ENCODE measurements around the gene MVB12B. TPM values are rescaled to one million over a fixed set of nuclear protein-coding genes. Genes with fewer than 3 reads are reported as not detected.

Gene MVB12B
- total RNA-seq, 1 experiment from 2014 or later: not detected

DNA sequence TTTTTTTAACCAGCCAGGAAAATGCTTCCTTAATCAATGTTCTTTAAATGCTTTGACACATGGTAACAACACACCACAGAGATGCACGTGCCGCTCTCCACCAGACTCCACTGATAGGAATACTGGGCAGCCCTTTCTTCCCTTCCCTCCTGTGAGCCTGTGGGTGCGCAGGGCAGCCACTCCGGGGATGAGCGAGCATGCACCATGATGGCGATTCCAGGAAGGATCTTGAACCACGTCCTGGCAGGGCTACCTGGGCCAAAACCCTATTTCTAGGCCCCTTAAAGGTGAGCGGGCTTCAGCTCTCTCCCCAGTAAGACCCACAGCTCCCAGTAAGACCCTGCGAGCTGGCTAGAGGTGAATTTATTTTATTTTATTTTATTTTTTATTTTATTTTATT is 128.2 kb downstream of the MVB12B start:
- Histone ChIP-seq H2AFZ (ENCODE audit: low read length) (no peak overlapping the region), H3K4me3 (ENCODE audit: low read length) (no peak overlapping the region), H3K9me3 (ENCODE audit: low read length) (no peaks in the 10 kb centered on the region), H4K20me1 (ENCODE audit: insufficient read depth, low read depth, low read length) (no peaks in the 10 kb centered on the region), H3K9me2 (replicated peaks; ENCODE audit: insufficient read depth, low read length) (no peaks in the 10 kb centered on the region), H3K79me2 (ENCODE audit: low read length) (no peaks in the 10 kb centered on the region), H3K27ac (ENCODE audit: low read length) (no peak overlapping the region), H3K36me3 (ENCODE audit: insufficient read depth, low read length) (no peaks in the 10 kb centered on the region), H3K27me3 (ENCODE audit: low read length) (no peaks in the 10 kb centered on the region; the same call in 1 of the 2 replicates), H3K4me1 (ENCODE audit: low read length) (no peaks in the 10 kb centered on the region), H3K4me2 (ENCODE audit: low read depth, low read length, poor library complexity, severe bottlenecking) (no peak overlapping the region), H3K9ac (ENCODE audit: low read length) (no peak overlapping the region)
- no peak for DNase-seq

GRCh38 chr9:126456441-126457174 is 130.0 kb downstream of the MVB12B start:
- Histone ChIP-seq H3K79me2 (ENCODE audit: low read length) (no peaks in the 10 kb centered on the region), H3K9me3 (ENCODE audit: low read length) (no peaks in the 10 kb centered on the region), H3K4me2 (ENCODE audit: low read depth, low read length, poor library complexity, severe bottlenecking) (no peak overlapping the region), H3K27ac (ENCODE audit: low read length) (no peak overlapping the region), H3K36me3 (ENCODE audit: insufficient read depth, low read length) (no peaks in the 10 kb centered on the region), H3K4me3 (ENCODE audit: low read length) (no peak overlapping the region), H3K9me2 (replicated peaks; ENCODE audit: insufficient read depth, low read length) (no peaks in the 10 kb centered on the region), H3K4me1 (ENCODE audit: low read length) (no peaks in the 10 kb centered on the region), H4K20me1 (ENCODE audit: insufficient read depth, low read depth, low read length) (no peaks in the 10 kb centered on the region), H2AFZ (ENCODE audit: low read length) (no peak overlapping the region), H3K27me3 (ENCODE audit: low read length) (no peaks in the 10 kb centered on the region), H3K9ac (ENCODE audit: low read length) (no peak overlapping the region)
- DNase-seq: no peak

DNA sequence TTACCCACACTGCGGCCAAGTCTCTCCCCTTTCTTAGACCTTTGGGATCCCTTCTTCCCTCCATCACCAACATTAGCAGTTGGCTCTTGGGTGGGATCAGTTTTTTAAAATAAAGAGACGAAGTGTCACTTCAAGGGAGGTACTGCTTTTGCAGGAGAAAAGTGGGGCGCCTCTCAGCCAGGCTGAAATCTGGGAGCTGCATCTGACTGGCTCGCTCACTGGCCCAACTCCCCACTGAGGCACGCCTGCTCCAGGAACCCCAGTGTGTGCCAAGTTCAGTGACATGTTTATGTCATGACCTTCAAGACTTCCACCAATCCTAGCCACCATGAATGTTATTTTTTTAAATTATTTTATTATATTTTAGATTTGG is 130.5 kb downstream of the MVB12B start:
- Histone ChIP-seq H3K79me2 (ENCODE audit: low read length) (no peaks in the 10 kb centered on the region), H4K20me1 (ENCODE audit: insufficient read depth, low read depth, low read length) (no peaks in the 10 kb centered on the region), H3K27ac (ENCODE audit: low read length) (no peak overlapping the region), H3K4me1 (ENCODE audit: low read length) (no peaks in the 10 kb centered on the region), H3K9ac (ENCODE audit: low read length) (no peak overlapping the region), H3K9me2 (replicated peaks; ENCODE audit: insufficient read depth, low read length) (no peaks in the 10 kb centered on the region), H3K4me3 (ENCODE audit: low read length) (no peak overlapping the region), H2AFZ (ENCODE audit: low read length) (no peak overlapping the region), H3K9me3 (ENCODE audit: low read length) (no peaks in the 10 kb centered on the region), H3K27me3 (ENCODE audit: low read length) (no peaks in the 10 kb centered on the region), H3K4me2 (ENCODE audit: low read depth, low read length, poor library complexity, severe bottlenecking) (no peak overlapping the region), H3K36me3 (ENCODE audit: insufficient read depth, low read length) (no peaks in the 10 kb centered on the region)
- no peak for DNase-seq

GRCh38 chr9:126457890-126458289 is 131.3 kb downstream of the MVB12B start:
- H3K9me3 ChIP-seq (ENCODE audit: low read length): no peaks in the 10 kb centered on the region
- DNase-seq: no peak
- no peak overlapping the region for H2AFZ ChIP-seq (ENCODE audit: low read length)
- no peak overlapping the region for H3K4me2 ChIP-seq (ENCODE audit: low read depth, low read length, poor library complexity, severe bottlenecking)
- no peak overlapping the region for H3K4me3 ChIP-seq (ENCODE audit: low read length)
- H3K4me1 ChIP-seq (ENCODE audit: low read length): no peaks in the 10 kb centered on the region
- H3K9ac ChIP-seq (ENCODE audit: low read length): no peak overlapping the region
- H3K27me3 ChIP-seq (ENCODE audit: low read length): no peaks in the 10 kb centered on the region
- H3K9me2 ChIP-seq (replicated peaks; ENCODE audit: insufficient read depth, low read length): no peaks in the 10 kb centered on the region
- no peaks in the 10 kb centered on the region for H3K79me2 ChIP-seq (ENCODE audit: low read length)
- no peaks in the 10 kb centered on the region for H3K36me3 ChIP-seq (ENCODE audit: insufficient read depth, low read length)
- H3K27ac ChIP-seq (ENCODE audit: low read length): no peak overlapping the region
- no peaks in the 10 kb centered on the region for H4K20me1 ChIP-seq (ENCODE audit: insufficient read depth, low read depth, low read length)

- no peak overlapping the region for H2AFZ ChIP-seq (ENCODE audit: low read length)
- no peaks in the 10 kb centered on the region for H4K20me1 ChIP-seq (ENCODE audit: insufficient read depth, low read depth, low read length)
- DNase-seq: no peak
- no peaks in the 10 kb centered on the region for H3K4me1 ChIP-seq (ENCODE audit: low read length)
- no peaks in the 10 kb centered on the region for H3K36me3 ChIP-seq (ENCODE audit: insufficient read depth, low read length)
- H3K27me3 ChIP-seq (ENCODE audit: low read length): no peaks in the 10 kb centered on the region
- no peaks in the 10 kb centered on the region for H3K9me3 ChIP-seq (ENCODE audit: low read length)
- H3K79me2 ChIP-seq (ENCODE audit: low read length): no peaks in the 10 kb centered on the region
- no peak overlapping the region for H3K27ac ChIP-seq (ENCODE audit: low read length)
- no peaks in the 10 kb centered on the region for H3K9me2 ChIP-seq (replicated peaks; ENCODE audit: insufficient read depth, low read length)
- no peak overlapping the region for H3K4me3 ChIP-seq (ENCODE audit: low read length)
- no peak overlapping the region for H3K4me2 ChIP-seq (ENCODE audit: low read depth, low read length, poor library complexity, severe bottlenecking)
- H3K9ac ChIP-seq (ENCODE audit: low read length): no peak overlapping the region
Measured at GRCh38 chr9:126459126-126459525, 132.5 kb downstream of the MVB12B start.

GRCh38 chr9:126459546-126459945 is 132.9 kb downstream of the MVB12B start:
- no peaks in the 10 kb centered on the region for H4K20me1 ChIP-seq (ENCODE audit: insufficient read depth, low read depth, low read length)
- no peaks in the 10 kb centered on the region for H3K27me3 ChIP-seq (ENCODE audit: low read length)
- no peak overlapping the region for H3K27ac ChIP-seq (ENCODE audit: low read length)
- no peaks in the 10 kb centered on the region for H3K4me1 ChIP-seq (ENCODE audit: low read length)
- no peak overlapping the region for H3K9ac ChIP-seq (ENCODE audit: low read length)
- H3K4me3 ChIP-seq (ENCODE audit: low read length): no peak overlapping the region
- H2AFZ ChIP-seq (ENCODE audit: low read length): no peak overlapping the region
- H3K79me2 ChIP-seq (ENCODE audit: low read length): no peaks in the 10 kb centered on the region
- no peak overlapping the region for H3K4me2 ChIP-seq (ENCODE audit: low read depth, low read length, poor library complexity, severe bottlenecking)
- H3K9me3 ChIP-seq (ENCODE audit: low read length): no peaks in the 10 kb centered on the region
- H3K36me3 ChIP-seq (ENCODE audit: insufficient read depth, low read length): no peaks in the 10 kb centered on the region
- DNase-seq: no peak
- no peaks in the 10 kb centered on the region for H3K9me2 ChIP-seq (replicated peaks; ENCODE audit: insufficient read depth, low read length)

DNA sequence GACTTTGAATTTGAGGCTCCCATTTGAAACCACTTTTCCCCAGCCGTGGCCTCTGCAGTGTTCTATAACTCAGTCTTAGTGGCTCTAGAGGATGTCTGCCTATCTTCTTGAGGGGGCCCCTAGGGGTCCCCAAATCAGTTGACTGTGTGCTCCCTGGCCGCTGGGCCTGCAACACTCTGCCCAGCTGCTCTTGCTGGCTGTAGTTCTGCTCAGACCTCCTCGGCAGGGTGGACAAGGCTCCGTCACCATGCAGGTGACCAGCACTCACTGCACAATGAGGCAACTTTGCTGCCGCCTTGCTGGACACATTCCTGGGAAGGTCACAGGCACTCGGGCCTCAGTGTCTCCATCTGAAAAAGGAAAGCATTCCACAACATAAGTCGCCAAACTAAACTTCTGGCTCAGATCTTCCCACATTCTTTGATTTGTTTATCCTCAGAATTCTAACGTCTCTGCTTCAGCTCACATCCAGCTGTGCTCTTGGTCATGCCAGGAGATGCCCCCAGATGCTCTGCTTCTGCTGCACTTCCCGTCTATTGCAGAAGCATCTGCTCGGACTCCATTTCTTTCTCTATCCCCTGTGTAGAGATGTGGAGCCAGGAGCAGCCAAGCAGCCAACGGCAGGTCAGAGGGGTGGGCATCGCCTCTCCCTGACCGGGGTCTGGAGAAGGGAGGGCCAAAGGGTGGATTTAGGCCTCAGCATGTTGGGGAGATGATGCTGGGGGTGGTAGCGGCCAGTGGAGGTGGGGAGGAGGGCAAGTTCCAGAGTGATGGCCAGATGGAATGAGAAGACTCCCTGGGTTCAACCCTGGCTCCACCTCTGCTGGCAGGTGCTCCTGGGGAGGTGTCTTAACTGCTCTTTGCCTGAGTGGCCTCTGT is 133.6 kb downstream of the MVB12B start:
- Histone ChIP-seq H3K79me2 (ENCODE audit: low read length) (no peaks in the 10 kb centered on the region), H3K4me2 (ENCODE audit: low read depth, low read length, poor library complexity, severe bottlenecking) (no peak overlapping the region), H3K4me1 (ENCODE audit: low read length) (no peaks in the 10 kb centered on the region), H3K9me2 (replicated peaks; ENCODE audit: insufficient read depth, low read length) (no peaks in the 10 kb centered on the region), H3K27me3 (ENCODE audit: low read length) (no peaks in the 10 kb centered on the region), H4K20me1 (ENCODE audit: insufficient read depth, low read depth, low read length) (no peaks in the 10 kb centered on the region), H2AFZ (ENCODE audit: low read length) (no peak overlapping the region), H3K9me3 (ENCODE audit: low read length) (no peaks in the 10 kb centered on the region), H3K36me3 (ENCODE audit: insufficient read depth, low read length) (no peaks in the 10 kb centered on the region), H3K27ac (ENCODE audit: low read length) (no peak overlapping the region), H3K4me3 (ENCODE audit: low read length) (no peak overlapping the region), H3K9ac (ENCODE audit: low read length) (no peak overlapping the region)
- no peak for DNase-seq

DNA sequence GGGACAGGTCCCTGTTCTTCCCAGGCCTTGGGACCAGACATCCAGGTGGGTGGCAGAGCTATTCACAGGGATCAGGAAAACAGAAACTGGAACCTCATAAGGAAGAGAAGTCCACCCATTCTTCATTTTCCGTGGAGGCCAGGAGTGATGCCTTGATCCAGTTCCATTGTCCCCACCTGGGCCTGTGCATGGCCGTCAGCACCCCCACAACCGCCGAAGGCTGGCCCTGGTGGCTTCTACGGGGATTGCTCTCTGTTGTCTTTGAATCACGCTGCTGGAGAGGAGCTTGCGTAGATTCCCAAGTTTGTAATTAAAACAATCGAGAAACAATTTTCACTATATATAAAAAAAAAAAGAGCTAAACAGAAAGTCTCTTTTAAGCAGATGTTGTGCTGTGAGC is 134.4 kb downstream of the MVB12B start:
- H3K27ac ChIP-seq (ENCODE audit: low read length): no peak overlapping the region
- H3K9me3 ChIP-seq (ENCODE audit: low read length): no peaks in the 10 kb centered on the region
- DNase-seq: no peak
- no peaks in the 10 kb centered on the region for H3K79me2 ChIP-seq (ENCODE audit: low read length)
- no peaks in the 10 kb centered on the region for H3K4me1 ChIP-seq (ENCODE audit: low read length)
- H3K4me2 ChIP-seq (ENCODE audit: low read depth, low read length, poor library complexity, severe bottlenecking): no peak overlapping the region
- no peaks in the 10 kb centered on the region for H3K36me3 ChIP-seq (ENCODE audit: insufficient read depth, low read length)
- H3K9ac ChIP-seq (ENCODE audit: low read length): no peak overlapping the region
- H3K4me3 ChIP-seq (ENCODE audit: low read length): no peak overlapping the region
- H4K20me1 ChIP-seq (ENCODE audit: insufficient read depth, low read depth, low read length): no peaks in the 10 kb centered on the region
- no peaks in the 10 kb centered on the region for H3K9me2 ChIP-seq (replicated peaks; ENCODE audit: insufficient read depth, low read length)
- no peaks in the 10 kb centered on the region for H3K27me3 ChIP-seq (ENCODE audit: low read length)
- H2AFZ ChIP-seq (ENCODE audit: low read length): no peak overlapping the region

All from Karpas-422 (cell line).